ENCODE results near the gene COL6A3. TPM values are rescaled to one million over a fixed set of nuclear protein-coding genes. Genes with fewer than 3 reads are reported as not detected.

The COL6A3 gene
- total RNA-seq, 2 experiments from 2014 or later = 0.53 to 1.5 TPM

DNA sequence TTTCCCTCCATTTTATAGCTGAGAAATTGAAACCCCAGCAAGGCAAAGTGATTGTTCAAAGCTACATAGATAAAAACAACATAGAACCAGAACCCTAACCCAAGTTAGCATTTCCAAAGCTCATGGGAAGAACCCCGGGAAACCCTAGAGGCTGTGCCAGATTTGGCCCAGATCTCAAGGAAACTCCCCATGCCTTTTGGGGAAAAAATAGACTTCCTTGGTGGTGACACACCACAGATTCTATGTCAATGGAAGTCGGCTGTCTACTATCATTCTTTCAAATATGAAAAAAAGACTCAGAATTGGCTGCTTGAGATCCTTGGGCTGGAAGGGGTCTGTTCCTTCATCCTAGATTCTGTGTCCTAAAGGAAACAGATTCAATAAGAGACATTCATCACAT, 8.4 kb downstream of the COL6A3 start:
- H3K4me1 Mint-ChIP-seq = no peaks in the 10 kb centered on the region
- CTCF ChIA-PET = no interaction called here
- no peak overlapping the region for H3K27ac Mint-ChIP-seq
- no peak for ATAC-seq
- no peaks in the 10 kb centered on the region for H3K9me3 Mint-ChIP-seq (ENCODE audit: low read depth)
- H3K36me3 Mint-ChIP-seq = no peaks in the 10 kb centered on the region
- H3K27me3 Mint-ChIP-seq = no peaks in the 10 kb centered on the region
- H3K4me3 Mint-ChIP-seq = no peak overlapping the region
- DNase-seq = no peak

- H3K27me3 Mint-ChIP-seq = no peaks in the 10 kb centered on the region
- H3K9me3 Mint-ChIP-seq (ENCODE audit: low read depth) = no peaks in the 10 kb centered on the region
- no peak overlapping the region for H3K4me3 Mint-ChIP-seq
- ATAC-seq = no peak
- no peaks in the 10 kb centered on the region for H3K36me3 Mint-ChIP-seq
- CTCF ChIA-PET = no interaction called here
- no peak overlapping the region for H3K27ac Mint-ChIP-seq
- DNase-seq = no peak
- no peaks in the 10 kb centered on the region for H3K4me1 Mint-ChIP-seq
These were observed 8.9 kb downstream of the COL6A3 start for GRCh38 chr2:237405006-237405559.

GRCh38 chr2:237404413-237404812, 9.6 kb downstream of the COL6A3 start:
- no peaks in the 10 kb centered on the region for H3K27me3 Mint-ChIP-seq
- no peak overlapping the region for H3K4me3 Mint-ChIP-seq
- no peak for ATAC-seq
- DNase-seq = no peak
- CTCF ChIA-PET = interaction anchor here (3.1 kb wide), 1 partner anchor 17 kb away, joined by 13 read pairs; no protein-coding TSS in a partner anchor
- no peaks in the 10 kb centered on the region for H3K9me3 Mint-ChIP-seq (ENCODE audit: low read depth)
- no peak overlapping the region for H3K27ac Mint-ChIP-seq
- H3K36me3 Mint-ChIP-seq = no peaks in the 10 kb centered on the region
- H3K4me1 Mint-ChIP-seq = no peaks in the 10 kb centered on the region

GRCh38 chr2:237403024-237403882, 10.7 kb downstream of the COL6A3 start:
- H3K36me3 Mint-ChIP-seq = no peaks in the 10 kb centered on the region
- no peak overlapping the region for H3K27ac Mint-ChIP-seq
- no peak for ATAC-seq
- CTCF ChIA-PET = interaction anchor here (3.1 kb wide), 1 partner anchor 18 kb away, joined by 13 read pairs; no protein-coding TSS in a partner anchor
- no peak overlapping the region for H3K4me3 Mint-ChIP-seq
- no peaks in the 10 kb centered on the region for H3K4me1 Mint-ChIP-seq
- DNase-seq = no peak
- no peaks in the 10 kb centered on the region for H3K9me3 Mint-ChIP-seq (ENCODE audit: low read depth)
- no peaks in the 10 kb centered on the region for H3K27me3 Mint-ChIP-seq

GRCh38 chr2:237400199-237400598, 13.8 kb downstream of the COL6A3 start:
- no peak overlapping the region for H3K4me3 Mint-ChIP-seq
- no peaks in the 10 kb centered on the region for H3K27me3 Mint-ChIP-seq
- H3K27ac Mint-ChIP-seq = no peak overlapping the region
- DNase-seq = no peak
- no peaks in the 10 kb centered on the region for H3K36me3 Mint-ChIP-seq
- H3K4me1 Mint-ChIP-seq = no peaks in the 10 kb centered on the region
- CTCF ChIA-PET = no interaction called here
- no peaks in the 10 kb centered on the region for H3K9me3 Mint-ChIP-seq (ENCODE audit: low read depth)
- ATAC-seq = no peak

DNA sequence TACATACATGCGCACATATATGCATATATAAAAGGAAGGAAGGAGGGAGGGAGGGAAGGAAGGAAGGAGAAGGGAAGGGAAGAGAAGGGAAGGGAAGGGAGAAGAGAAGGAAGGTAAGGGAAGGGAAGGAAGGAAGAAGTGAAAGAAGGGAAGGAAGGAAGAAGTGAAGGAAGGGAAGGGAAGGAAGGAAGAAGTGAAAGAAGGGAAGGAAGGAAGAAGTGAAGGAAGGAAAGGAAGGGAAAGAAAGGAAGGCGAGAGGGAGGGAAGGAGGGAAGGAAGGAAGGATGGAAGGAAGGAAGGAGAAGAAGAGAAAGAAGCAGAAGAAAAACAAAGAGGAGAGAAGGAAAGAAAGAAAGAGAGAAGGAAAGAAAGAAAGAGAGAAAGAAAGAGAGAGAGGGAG, 16.9 kb downstream of the COL6A3 start:
- no peaks in the 10 kb centered on the region for H3K27me3 Mint-ChIP-seq

DNA sequence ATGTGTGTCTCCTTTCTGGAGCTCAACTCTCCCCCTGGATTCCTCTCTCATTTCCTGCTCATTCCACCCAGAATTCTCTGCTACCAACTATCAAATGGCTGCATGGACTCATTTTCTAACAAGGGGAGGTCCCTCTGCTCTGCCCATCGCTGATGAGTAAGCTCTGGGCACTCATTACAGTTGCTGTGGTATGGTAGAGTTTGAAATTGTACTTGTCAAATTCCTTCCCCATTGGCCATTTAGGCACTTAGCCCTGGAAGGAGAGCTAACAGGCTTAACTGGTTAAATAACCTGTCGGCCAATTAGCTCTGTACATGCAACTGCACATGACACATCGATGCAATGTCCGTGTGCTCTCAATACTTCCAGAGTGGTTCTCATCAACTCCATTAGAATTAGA, 20.4 kb downstream of the COL6A3 start:
- no peak overlapping the region for H3K27ac Mint-ChIP-seq
- no peaks in the 10 kb centered on the region for H3K36me3 Mint-ChIP-seq
- H3K4me3 Mint-ChIP-seq = no peak overlapping the region
- H3K4me1 Mint-ChIP-seq = no peaks in the 10 kb centered on the region
- no peaks in the 10 kb centered on the region for H3K27me3 Mint-ChIP-seq
- ATAC-seq = no peak
- no peaks in the 10 kb centered on the region for H3K9me3 Mint-ChIP-seq (ENCODE audit: low read depth)
- no peak for DNase-seq
- CTCF ChIA-PET = interaction anchor here (1.3 kb wide), 1 partner anchor 28 kb away, joined by 4 read pairs; no protein-coding TSS in a partner anchor

More for the DNA sequence above, 16.9 kb downstream of the COL6A3 start:
- ATAC-seq (no peak), DNase-seq (no peak)
- CTCF ChIA-PET = interaction anchor here (1.8 kb wide), 1 partner anchor 24 kb away, joined by 5 read pairs; no protein-coding TSS in a partner anchor
- Mint-ChIP-seq H3K9me3 (ENCODE audit: low read depth) (no peaks in the 10 kb centered on the region), H3K36me3 (no peaks in the 10 kb centered on the region), H3K27ac (no peak overlapping the region), H3K4me3 (no peak overlapping the region), H3K4me1 (no peaks in the 10 kb centered on the region)

- H3K36me3 Mint-ChIP-seq = no peaks in the 10 kb centered on the region
- no peaks in the 10 kb centered on the region for H3K9me3 Mint-ChIP-seq (ENCODE audit: low read depth)
- no peak overlapping the region for H3K4me3 Mint-ChIP-seq
- H3K27ac Mint-ChIP-seq = no peak overlapping the region
- H3K4me1 Mint-ChIP-seq = no peaks in the 10 kb centered on the region
- CTCF ChIA-PET = no interaction called here
- DNase-seq (no peak), ATAC-seq (no peak)
- H3K27me3 Mint-ChIP-seq = no peaks in the 10 kb centered on the region
These were observed 21.8 kb downstream of the COL6A3 start for GRCh38 chr2:237392186-237392585.

- Mint-ChIP-seq H3K9me3 (ENCODE audit: low read depth) (no peaks in the 10 kb centered on the region), H3K27ac (no peak overlapping the region), H3K36me3 (no peaks in the 10 kb centered on the region), H3K27me3 (no peaks in the 10 kb centered on the region), H3K4me3 (no peak overlapping the region), H3K4me1 (no peaks in the 10 kb centered on the region)
- CTCF ChIA-PET = no interaction called here
- DNase-seq (no peak), ATAC-seq (no peak)
These were observed 22.8 kb downstream of the COL6A3 start for GRCh38 chr2:237391140-237391539.

DNA sequence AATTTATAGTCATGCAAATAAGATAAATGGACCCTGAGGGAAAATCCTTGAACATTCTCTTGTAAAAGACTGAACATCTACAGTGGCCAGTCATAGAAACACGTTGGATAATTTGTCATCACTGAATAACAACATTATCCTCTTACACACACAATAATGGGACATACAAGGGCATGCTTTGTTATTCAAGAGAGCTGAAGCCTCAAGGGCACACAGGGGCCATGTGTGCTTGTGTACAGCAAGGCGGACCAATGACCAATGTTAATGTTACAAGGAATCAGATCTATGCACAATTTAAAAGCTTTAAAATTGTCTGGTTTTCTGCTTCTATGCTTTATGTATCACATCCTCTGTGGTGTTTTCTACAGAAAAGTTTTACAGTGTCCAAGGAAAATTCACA, 23.7 kb downstream of the COL6A3 start:
- DNase-seq (no peak), ATAC-seq (no peak)
- no peak overlapping the region for H3K27ac Mint-ChIP-seq
- H3K4me3 Mint-ChIP-seq = no peak overlapping the region
- no peaks in the 10 kb centered on the region for H3K9me3 Mint-ChIP-seq (ENCODE audit: low read depth)
- no peaks in the 10 kb centered on the region for H3K36me3 Mint-ChIP-seq
- H3K27me3 Mint-ChIP-seq = no peaks in the 10 kb centered on the region
- CTCF ChIA-PET = no interaction called here
- H3K4me1 Mint-ChIP-seq = no peaks in the 10 kb centered on the region

GRCh38 chr2:237389831-237390230, 24.1 kb downstream of the COL6A3 start:
- ATAC-seq (no peak), DNase-seq (no peak)
- H3K27ac Mint-ChIP-seq = no peak overlapping the region
- no peaks in the 10 kb centered on the region for H3K9me3 Mint-ChIP-seq (ENCODE audit: low read depth)
- H3K4me3 Mint-ChIP-seq = no peak overlapping the region
- no peaks in the 10 kb centered on the region for H3K4me1 Mint-ChIP-seq
- no peaks in the 10 kb centered on the region for H3K36me3 Mint-ChIP-seq
- CTCF ChIA-PET = no interaction called here
- H3K27me3 Mint-ChIP-seq = no peaks in the 10 kb centered on the region

DNA sequence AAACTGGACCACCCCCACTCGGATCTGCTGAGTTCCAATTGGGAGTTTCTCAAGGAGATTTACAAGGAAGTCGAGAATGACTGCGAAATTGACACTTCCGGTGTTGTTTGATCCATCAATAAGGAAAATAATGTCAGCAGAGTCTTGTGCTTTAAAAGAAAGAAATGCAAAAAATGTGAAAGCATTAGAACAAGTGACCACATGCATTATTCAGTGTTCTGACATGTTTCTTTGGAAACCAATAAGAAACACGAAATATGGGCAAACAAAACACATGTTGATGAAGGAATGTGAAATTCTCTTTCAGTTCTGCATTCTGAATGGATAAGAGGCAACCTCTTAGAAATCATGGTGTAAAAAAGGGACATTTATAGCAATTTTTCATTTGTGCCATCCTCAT, 25.9 kb downstream of the COL6A3 start:
- DNase-seq = no peak
- Mint-ChIP-seq H3K4me3 (no peak overlapping the region), H3K36me3 (no peaks in the 10 kb centered on the region), H3K27me3 (no peaks in the 10 kb centered on the region), H3K4me1 (no peaks in the 10 kb centered on the region), H3K27ac (no peak overlapping the region), H3K9me3 (ENCODE audit: low read depth) (no peaks in the 10 kb centered on the region)
- ATAC-seq = no peak
- CTCF ChIA-PET = no interaction called here

- CTCF ChIA-PET = no interaction called here
- no peak for DNase-seq
- Mint-ChIP-seq H3K9me3 (ENCODE audit: low read depth) (no peaks in the 10 kb centered on the region), H3K4me1 (no peaks in the 10 kb centered on the region), H3K36me3 (no peaks in the 10 kb centered on the region), H3K27ac (no peak overlapping the region), H3K4me3 (no peak overlapping the region), H3K27me3 (no peaks in the 10 kb centered on the region)
- no peak for ATAC-seq
These were observed 29.3 kb downstream of the COL6A3 start for GRCh38 chr2:237384672-237385020.

GRCh38 chr2:237383991-237384671, 29.8 kb downstream of the COL6A3 start:
- no peaks in the 10 kb centered on the region for H3K36me3 Mint-ChIP-seq
- no peaks in the 10 kb centered on the region for H3K27me3 Mint-ChIP-seq
- H3K9me3 Mint-ChIP-seq (ENCODE audit: low read depth) = no peaks in the 10 kb centered on the region
- H3K4me1 Mint-ChIP-seq = no peaks in the 10 kb centered on the region
- ATAC-seq (no peak), DNase-seq (no peak)
- no peak overlapping the region for H3K27ac Mint-ChIP-seq
- CTCF ChIA-PET = no interaction called here
- no peak overlapping the region for H3K4me3 Mint-ChIP-seq
